Trophoblast cell (in vitro differentiated cells and primary cell): ENCODE data around the gene SPDL1.

Experiments
- DNase-seq, 2 donors: peaks; one replicate each; pipeline ENCODE4 v3.0.0-alpha.2; 2016
- H2AFZ ChIP-seq: 2 replicates; pipeline ENCODE4 v1.6.1; 2013; ENCODE audit warnings: low read length, moderate library complexity, mild to moderate bottlenecking; ENCODE audit not compliant: insufficient read depth, poor library complexity
- H2AK5ac ChIP-seq: 2 replicates; pipeline ENCODE4 v1.6.1; 2013; ENCODE audit warnings: mild to moderate bottlenecking, low read length
- H2BK120ac ChIP-seq: 2 replicates; pipeline ENCODE4 v1.6.1; 2013; ENCODE audit warnings: low read length, mild to moderate bottlenecking, moderate library complexity; ENCODE audit not compliant: insufficient read depth, poor library complexity
- H2BK12ac ChIP-seq: 2 replicates; pipeline ENCODE4 v1.6.1; 2013; ENCODE audit warnings: mild to moderate bottlenecking, low read length, moderate library complexity
- H2BK5ac ChIP-seq: 2 replicates; pipeline ENCODE4 v1.6.1; 2013; ENCODE audit warnings: low read length, low read depth, moderate library complexity, mild to moderate bottlenecking; ENCODE audit not compliant: poor library complexity
- H3K14ac ChIP-seq: 2 replicates; pipeline ENCODE4 v1.6.1; 2013; ENCODE audit warnings: mild to moderate bottlenecking, low read length
- H3K18ac ChIP-seq: 2 replicates; pipeline ENCODE4 v1.6.1; 2013; ENCODE audit warnings: mild to moderate bottlenecking, low read length
- H3K23ac ChIP-seq: 2 replicates; pipeline ENCODE4 v1.6.1; 2013; ENCODE audit warnings: low read length
- H3K27ac ChIP-seq: 2 replicates; pipeline ENCODE4 v1.5.1; 2013; ENCODE audit warnings: low read depth, mild to moderate bottlenecking, inconsistent platforms, low read length, moderate library complexity
- H3K27me3 ChIP-seq: 2 replicates; pipeline ENCODE4 v1.6.1; 2013; ENCODE audit warnings: inconsistent platforms, mild to moderate bottlenecking, low read length, moderate library complexity; ENCODE audit not compliant: insufficient read depth
- H3K36me3 ChIP-seq, 2 experiments: 1 replicate in 1 of 2; 2 replicates in 1 of 2; pipeline ENCODE4 v1.6.1; 2013; ENCODE audit warnings: low read length in 2 of 2, mild to moderate bottlenecking in 2 of 2, moderate library complexity in 1 of 2; ENCODE audit not compliant: insufficient read depth in 2 of 2, control insufficient read depth in 1 of 2
- H3K4ac ChIP-seq: 2 replicates; pipeline ENCODE4 v1.6.1; 2013; ENCODE audit warnings: low read depth, mild to moderate bottlenecking, low read length, moderate library complexity
- H3K4me1 ChIP-seq, 2 experiments: 1 replicate in 1 of 2; 2 replicates in 1 of 2; pipeline ENCODE4 v1.6.1; 2013; ENCODE audit warnings: low read length in 2 of 2, mild to moderate bottlenecking in 2 of 2, moderate library complexity in 1 of 2; ENCODE audit not compliant: insufficient read depth in 2 of 2, control insufficient read depth in 1 of 2
- H3K4me2 ChIP-seq: 2 replicates; pipeline ENCODE4 v1.6.1; 2013; ENCODE audit warnings: inconsistent platforms, mild to moderate bottlenecking, low read length, moderate library complexity
- H3K4me3 ChIP-seq: 2 replicates; pipeline ENCODE4 v1.5.1; 2013; ENCODE audit warnings: mild to moderate bottlenecking, low read depth, low read length, inconsistent platforms
- H3K79me1 ChIP-seq: one replicate; pipeline ENCODE4 v1.6.1; 2013; ENCODE audit warnings: low read length
- H3K79me2 ChIP-seq: 2 replicates; pipeline ENCODE4 v1.6.1; 2013; ENCODE audit warnings: low read length, mild to moderate bottlenecking; ENCODE audit not compliant: control insufficient read depth, insufficient read depth, poor library complexity
- H3K9ac ChIP-seq: 2 replicates; pipeline ENCODE4 v1.6.1; 2013; ENCODE audit warnings: mild to moderate bottlenecking, low read length
- H3K9me3 ChIP-seq: 2 replicates; pipeline ENCODE4 v1.6.1; 2013; ENCODE audit warnings: low read depth, mild to moderate bottlenecking, control low read depth, inconsistent platforms, low read length; ENCODE audit not compliant: insufficient read depth
- H4K12ac ChIP-seq: 2 replicates; pipeline ENCODE4 v1.6.1; 2013; ENCODE audit warnings: low read depth, mild to moderate bottlenecking, low read length, moderate library complexity
- H4K8ac ChIP-seq: 2 replicates; pipeline ENCODE4 v1.6.1; 2013; ENCODE audit warnings: low read depth, mild to moderate bottlenecking, low read length, moderate library complexity
- H4K91ac ChIP-seq: one replicate; pipeline ENCODE4 v1.6.1; 2013; ENCODE audit warnings: low read depth, mild to moderate bottlenecking, low read length, moderate library complexity
- WGBS: extraction: QIAGEN DNeasy Blood & Tissue Kit; methylation state at CpG from one replicate; pipeline ENCODE4 v1.1.7; 2013; ENCODE audit warnings: missing lambda C conversion rate; ENCODE audit not compliant: insufficient read length, insufficient coverage; ENCODE audit errors: extremely low coverage; 5-methylcytosine and 5-hydroxymethylcytosine counted together

Gene SPDL1

DNA sequence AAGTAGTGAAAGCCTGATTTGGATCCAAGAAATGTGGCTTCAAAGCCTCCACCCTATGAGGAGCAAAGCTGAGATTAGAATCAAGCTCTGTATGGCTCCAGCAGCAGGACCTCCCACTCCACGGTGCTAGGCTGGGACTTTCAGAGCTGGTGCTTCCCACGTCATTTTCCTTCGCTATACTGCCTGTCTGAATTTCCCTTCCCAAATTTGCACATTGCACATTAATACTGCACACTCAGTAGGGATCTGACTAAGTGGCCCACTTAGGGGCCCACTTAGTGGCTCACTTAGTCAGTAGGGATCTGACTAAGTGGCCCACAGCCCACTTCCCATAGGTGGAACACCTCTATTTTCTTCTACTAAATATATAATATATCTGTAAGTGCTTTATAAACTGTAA lies 14.1 kb upstream of the SPDL1 start:
- WGBS, result no CpG with 5 or more reads among the region's 3 CpGs
- no peaks in the 10 kb centered on the region for H3K36me3 ChIP-seq

DNA sequence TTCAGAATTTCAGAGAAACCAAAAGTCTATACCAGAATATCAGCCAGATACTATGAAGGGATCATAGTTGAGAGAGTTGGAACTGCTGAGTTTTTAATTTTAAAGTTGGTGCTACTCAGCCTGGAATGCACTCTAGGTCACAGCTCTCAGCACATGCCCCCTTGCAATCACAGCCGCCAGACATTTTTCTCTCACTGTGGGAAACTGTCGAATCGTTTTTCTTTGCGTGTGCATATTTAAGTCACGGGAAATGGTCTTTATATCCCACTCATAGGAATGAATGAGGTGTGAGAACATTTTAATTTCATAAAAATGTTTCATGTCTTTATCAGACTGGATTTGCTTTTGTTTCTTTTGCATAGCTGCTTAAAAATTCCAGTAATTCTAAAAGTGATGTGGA lies 12.2 kb upstream of the SPDL1 start:
- Histone ChIP-seq H3K18ac (no peak overlapping the region), H3K9ac (no peak overlapping the region), H3K79me2 (no peaks in the 10 kb centered on the region), H4K12ac (no peak overlapping the region), H4K8ac (no peak overlapping the region), H3K27ac (no peak overlapping the region), H3K79me1 (no peaks in the 10 kb centered on the region), H3K4me2 (no peak overlapping the region), H2BK5ac (no peak overlapping the region), H2BK12ac (no peak overlapping the region), H3K4me3 (no peak overlapping the region), H3K23ac (no peak overlapping the region), H2AFZ (no peak overlapping the region), H3K14ac (no peak overlapping the region), H3K4me1 (no peaks in the 10 kb centered on the region), H3K9me3 (no peaks in the 10 kb centered on the region), H4K91ac (no peak overlapping the region), H3K27me3 (no peaks in the 10 kb centered on the region), H2BK120ac (no peak overlapping the region), H2AK5ac (no peak overlapping the region), H3K4ac (no peak overlapping the region), H3K36me3 (no peaks in the 10 kb centered on the region)
- WGBS, result no CpG with 5 or more reads among the region's 5 CpGs
- no peak for DNase-seq

More for the DNA sequence above, 14.1 kb upstream of the SPDL1 start:
- H3K79me1 ChIP-seq, result no peaks in the 10 kb centered on the region
- no peak for DNase-seq
- H3K4me2 ChIP-seq, result no peak overlapping the region
- no peak overlapping the region for H4K12ac ChIP-seq
- H3K4ac ChIP-seq, result no peak overlapping the region
- no peak overlapping the region for H4K8ac ChIP-seq
- H3K9ac ChIP-seq, result peak overlapping the region; percentile 54
- H3K79me2 ChIP-seq, result no peaks in the 10 kb centered on the region
- H2BK5ac ChIP-seq, result no peak overlapping the region
- H2AFZ ChIP-seq, result no peak overlapping the region
- H3K14ac ChIP-seq, result no peak overlapping the region
- no peak overlapping the region for H2BK12ac ChIP-seq
- no peak overlapping the region for H2BK120ac ChIP-seq
- H2AK5ac ChIP-seq, result no peak overlapping the region
- H3K4me1 ChIP-seq, result no peaks in the 10 kb centered on the region
- H4K91ac ChIP-seq, result no peak overlapping the region
- no peak overlapping the region for H3K18ac ChIP-seq
- no peaks in the 10 kb centered on the region for H3K27me3 ChIP-seq
- no peak overlapping the region for H3K27ac ChIP-seq
- H3K23ac ChIP-seq, result no peak overlapping the region
- no peaks in the 10 kb centered on the region for H3K9me3 ChIP-seq
- no peak overlapping the region for H3K4me3 ChIP-seq

DNA sequence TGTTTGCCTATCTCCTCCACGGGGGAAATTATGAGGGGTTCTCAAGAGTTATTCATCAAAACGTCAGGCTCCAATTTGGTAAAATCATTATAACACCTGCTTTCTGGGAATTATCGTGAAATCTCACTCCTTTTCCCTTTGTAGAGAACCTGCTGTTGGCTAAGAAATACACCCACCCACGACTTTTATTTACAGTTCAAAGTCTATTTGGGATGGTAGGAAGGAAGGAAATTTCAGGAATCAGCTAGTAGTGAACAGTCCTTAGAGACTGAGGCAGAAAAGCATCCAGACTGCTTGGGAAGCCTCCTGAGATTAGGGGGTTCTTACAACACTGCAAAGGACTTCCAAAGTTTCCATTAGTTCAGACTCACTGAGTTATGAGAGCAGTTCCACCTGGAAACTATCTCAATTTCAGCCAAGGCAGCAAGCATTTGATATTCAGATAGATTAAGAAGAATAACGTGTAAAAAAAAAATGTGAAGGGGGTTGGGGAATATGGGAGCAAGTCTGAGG lies 9.4 kb upstream of the SPDL1 start:
- DNase-seq, result no peak
- no peak overlapping the region for H2BK12ac ChIP-seq
- H2BK120ac ChIP-seq, result no peak overlapping the region
- H3K23ac ChIP-seq, result no peak overlapping the region
- no peak overlapping the region for H4K91ac ChIP-seq
- H3K14ac ChIP-seq, result no peak overlapping the region
- H2AFZ ChIP-seq, result no peak overlapping the region
- no peak overlapping the region for H3K18ac ChIP-seq
- H4K8ac ChIP-seq, result no peak overlapping the region
- H3K4ac ChIP-seq, result no peak overlapping the region
- H3K9ac ChIP-seq, result no peak overlapping the region
- H3K4me2 ChIP-seq, result no peak overlapping the region
- H3K4me3 ChIP-seq, result no peak overlapping the region
- H3K36me3 ChIP-seq, result no peaks in the 10 kb centered on the region
- no peak overlapping the region for H4K12ac ChIP-seq
- H3K79me2 ChIP-seq, result no peaks in the 10 kb centered on the region
- H3K27me3 ChIP-seq, result no peaks in the 10 kb centered on the region
- no peak overlapping the region for H2AK5ac ChIP-seq
- H2BK5ac ChIP-seq, result no peak overlapping the region
- no peaks in the 10 kb centered on the region for H3K9me3 ChIP-seq
- H3K4me1 ChIP-seq, result no peaks in the 10 kb centered on the region
- no peak overlapping the region for H3K27ac ChIP-seq
- 100% methylated on average over 1 of the region's 5 CpGs for WGBS
- H3K79me1 ChIP-seq, result no peaks in the 10 kb centered on the region

DNA sequence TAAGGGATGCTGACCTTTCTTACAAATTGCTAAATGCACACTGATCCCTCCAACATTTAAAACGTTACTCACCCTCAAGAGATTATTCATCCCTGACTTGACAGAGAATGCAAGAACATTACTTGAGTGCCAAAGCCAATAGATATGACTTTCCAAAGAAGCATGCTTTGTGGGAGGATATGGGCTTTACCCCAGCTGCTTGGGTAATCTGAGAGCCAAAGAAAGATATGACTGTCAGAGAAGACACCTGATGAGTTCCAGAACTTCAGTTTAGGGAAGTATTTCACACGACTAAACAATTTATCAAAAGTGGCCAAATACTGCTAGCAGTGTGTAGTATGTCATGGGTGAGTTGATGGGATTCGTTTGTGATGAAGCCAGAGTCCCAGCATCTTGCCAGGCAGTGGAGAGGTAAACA lies 7.4 kb upstream of the SPDL1 start:
- Histone ChIP-seq H3K18ac (no peak overlapping the region), H4K91ac (no peak overlapping the region), H3K4me1 (no peaks in the 10 kb centered on the region), H3K79me1 (no peaks in the 10 kb centered on the region), H2AK5ac (no peak overlapping the region), H2BK5ac (no peak overlapping the region), H3K4me3 (no peak overlapping the region), H4K8ac (no peak overlapping the region), H3K4ac (no peak overlapping the region), H3K9me3 (no peaks in the 10 kb centered on the region), H3K79me2 (no peaks in the 10 kb centered on the region), H3K27ac (no peak overlapping the region), H4K12ac (no peak overlapping the region), H3K27me3 (no peaks in the 10 kb centered on the region), H3K14ac (no peak overlapping the region), H3K23ac (no peak overlapping the region), H2AFZ (no peak overlapping the region), H3K4me2 (no peak overlapping the region), H3K36me3 (no peaks in the 10 kb centered on the region), H3K9ac (no peak overlapping the region), H2BK120ac (no peak overlapping the region), H2BK12ac (no peak overlapping the region)
- WGBS, result no CpG with 5 or more reads among the region's 3 CpGs
- peak; percentile 57 to 84 for DNase-seq
